ENCODE results near the gene FGFR3. TPM values are rescaled to one million over a fixed set of nuclear protein-coding genes. Genes with fewer than 3 reads are reported as not detected.

Gene FGFR3
- total RNA-seq, 4 donors from 2014 or later: 56.2 to 209 (median 110) TPM

GRCh38 chr4:1803523-1804423 lies 10.7 kb downstream of the FGFR3 start:
- WGBS, 2 donors (ENCODE audit: low coverage in 1 of 2): 91% methylated on average over 51 of the region's 51 CpGs; no CpG with 5 or more reads in 1 of the 2 donors
- H3K4me3 ChIP-seq: no peak overlapping the region
- H3K36me3 ChIP-seq: no peaks in the 10 kb centered on the region
- H3K27ac ChIP-seq: no peak overlapping the region
- intact Hi-C loops (cut with DNase I; ENCODE audit: low total_unique reads): no loop called here
- no peak for DNase-seq
- no peaks in the 10 kb centered on the region for H3K27me3 ChIP-seq
- peaks cover 0 to 22% (median 10%) of the 10 kb centered on the region in 4 donors for H3K4me1 ChIP-seq
- no peak for TF ChIP-seq POLR2A (IDR thresholded peaks at IDR 0.05)
- no peak for TF ChIP-seq POLR2AphosphoS5 (IDR thresholded peaks at IDR 0.05)
- no peak for TF ChIP-seq EP300 (IDR thresholded peaks at IDR 0.05; ENCODE audit: low read depth)
- TF ChIP-seq CTCF (IDR thresholded peaks at IDR 0.05): no peak
- H3K9me3 ChIP-seq: no peaks in the 10 kb centered on the region
- in situ Hi-C loops (cut with MboI; ENCODE audit: low pct_ligation_motif_present in 1 of 4, low pct_unique_long_range_greater_than_20kb in 1 of 4, low sequenced_read_pairs in 3 of 4): loop anchor here in 1 of 4 donors (25.0 kb wide), 1 partner anchor 384 kb away; no protein-coding TSS in a partner anchor

GRCh38 chr4:1804638-1805492 lies 11.8 kb downstream of the FGFR3 start:
- H3K4me3 ChIP-seq: no peak overlapping the region
- in situ Hi-C loops (cut with MboI; ENCODE audit: low pct_ligation_motif_present in 1 of 4, low pct_unique_long_range_greater_than_20kb in 1 of 4, low sequenced_read_pairs in 3 of 4): loop anchor here in 1 of 4 donors (25.0 kb wide), 1 partner anchor 382 kb away; no protein-coding TSS in a partner anchor
- no peaks in the 10 kb centered on the region for H3K9me3 ChIP-seq
- no peak for DNase-seq
- no peak overlapping the region for H3K27ac ChIP-seq
- no peak for TF ChIP-seq CTCF (IDR thresholded peaks at IDR 0.05)
- no peak for TF ChIP-seq POLR2A (IDR thresholded peaks at IDR 0.05)
- no peak for TF ChIP-seq EP300 (IDR thresholded peaks at IDR 0.05; ENCODE audit: low read depth)
- no peak for TF ChIP-seq POLR2AphosphoS5 (IDR thresholded peaks at IDR 0.05)
- H3K4me1 ChIP-seq: peaks cover 0 to 19% (median 9%) of the 10 kb centered on the region in 4 donors
- intact Hi-C loops (cut with DNase I; ENCODE audit: low total_unique reads): no loop called here
- no peaks in the 10 kb centered on the region for H3K27me3 ChIP-seq
- 73 to 89% methylated on average over 3 to 32 of the region's 37 CpGs for WGBS, 2 donors (ENCODE audit: low coverage in 1 of 2)
- no peaks in the 10 kb centered on the region for H3K36me3 ChIP-seq

DNA sequence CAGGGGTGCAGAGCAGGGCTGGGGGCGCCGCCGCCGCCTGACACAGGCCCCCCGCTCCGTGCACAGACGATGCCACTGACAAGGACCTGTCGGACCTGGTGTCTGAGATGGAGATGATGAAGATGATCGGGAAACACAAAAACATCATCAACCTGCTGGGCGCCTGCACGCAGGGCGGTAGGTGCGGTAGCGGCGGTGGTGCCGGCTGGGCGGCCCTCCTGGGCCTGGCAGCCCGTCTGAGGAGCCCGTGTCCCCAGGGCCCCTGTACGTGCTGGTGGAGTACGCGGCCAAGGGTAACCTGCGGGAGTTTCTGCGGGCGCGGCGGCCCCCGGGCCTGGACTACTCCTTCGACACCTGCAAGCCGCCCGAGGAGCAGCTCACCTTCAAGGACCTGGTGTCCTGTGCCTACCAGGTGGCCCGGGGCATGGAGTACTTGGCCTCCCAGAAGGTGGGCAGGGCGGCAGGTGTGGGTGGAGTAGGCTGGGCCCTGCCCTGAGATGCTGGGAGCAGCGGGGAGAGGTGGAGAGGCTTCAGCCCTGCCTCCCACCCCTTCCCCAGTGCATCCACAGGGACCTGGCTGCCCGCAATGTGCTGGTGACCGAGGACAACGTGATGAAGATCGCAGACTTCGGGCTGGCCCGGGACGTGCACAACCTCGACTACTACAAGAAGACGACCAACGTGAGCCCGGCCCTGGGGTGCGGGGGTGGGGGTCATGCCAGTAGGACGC lies 12.6 kb downstream of the FGFR3 start:
- Histone ChIP-seq H3K36me3 (no peaks in the 10 kb centered on the region), H3K27ac (no peak overlapping the region), H3K4me3 (no peak overlapping the region), H3K9me3 (no peaks in the 10 kb centered on the region), H3K4me1 (peaks cover 0 to 19% (median 9%) of the 10 kb centered on the region in 4 donors), H3K27me3 (no peaks in the 10 kb centered on the region)
- 80 to 89% methylated on average over 1 to 20 of the region's 47 CpGs for WGBS, 2 donors (ENCODE audit: low coverage in 1 of 2)
- TF ChIP-seq CTCF (IDR thresholded peaks at IDR 0.05) (no peak), EP300 (IDR thresholded peaks at IDR 0.05; ENCODE audit: low read depth) (no peak), POLR2AphosphoS5 (IDR thresholded peaks at IDR 0.05) (no peak), POLR2A (IDR thresholded peaks at IDR 0.05) (no peak)
- in situ Hi-C loops (cut with MboI; ENCODE audit: low pct_ligation_motif_present in 1 of 4, low pct_unique_long_range_greater_than_20kb in 1 of 4, low sequenced_read_pairs in 3 of 4) (loop anchor here in 1 of 4 donors (25.0 kb wide), 1 partner anchor 382 kb away; no protein-coding TSS in a partner anchor), intact Hi-C loops (cut with DNase I; ENCODE audit: low total_unique reads) (no loop called here)
- DNase-seq: no peak
